ENCODE data around the gene POFUT1. TPM values are rescaled to one million over a fixed set of nuclear protein-coding genes. Genes with fewer than 3 reads are reported as not detected.
A peak's percentile ranks its signal among the peaks of the same experiment; 100 is the strongest.

POFUT1 gene
- total RNA-seq, 4 donors from 2014 or later = 13.8 to 96.1 (median 49.6) TPM

GRCh38 chr20:32206760-32207625, 687 bp upstream of the POFUT1 start:
- intact Hi-C loops (cut with DNase I; ENCODE audit: low total_unique reads) = no loop called here
- Histone ChIP-seq H3K27me3 (no peaks in the 10 kb centered on the region), H3K4me3 (peak overlapping the region; percentile 75 to 100 (median 88)), H3K27ac (peak overlapping the region; percentile 83 to 96 (median 92)), H3K9me3 (no peaks in the 10 kb centered on the region), H3K36me3 (peaks cover 0 to 3% (median 0%) of the 10 kb centered on the region in 4 donors), H3K4me1 (peaks cover 41 to 70% (median 54%) of the 10 kb centered on the region in 4 donors)
- no peak for TF ChIP-seq POLR2AphosphoS5 (IDR thresholded peaks at IDR 0.05)
- no peak for TF ChIP-seq POLR2A (IDR thresholded peaks at IDR 0.05)
- no peak for TF ChIP-seq EP300 (IDR thresholded peaks at IDR 0.05; ENCODE audit: low read depth)
- TF ChIP-seq CTCF (IDR thresholded peaks at IDR 0.05) = no peak
- WGBS, 2 donors (ENCODE audit: low coverage in 1 of 2) = 3 to 17% methylated on average over 3 to 16 of the region's 40 CpGs
- in situ Hi-C loops (cut with MboI; ENCODE audit: low pct_ligation_motif_present in 1 of 4, low pct_unique_long_range_greater_than_20kb in 1 of 4, low sequenced_read_pairs in 3 of 4) = no loop called here
- DNase-seq = no peak

GRCh38 chr20:32208499-32209154, 947 bp downstream of the POFUT1 start:
- Histone ChIP-seq H3K27me3 (no peaks in the 10 kb centered on the region), H3K4me1 (peaks cover 31 to 59% (median 49%) of the 10 kb centered on the region in 4 donors), H3K4me3 (peak overlapping the region; percentile 77 to 100 (median 91)), H3K27ac (peak overlapping the region; percentile 83 to 96 (median 92)), H3K9me3 (no peaks in the 10 kb centered on the region), H3K36me3 (peaks cover 0 to 10% (median 0%) of the 10 kb centered on the region in 4 donors)
- WGBS, 2 donors (ENCODE audit: low coverage in 1 of 2) = 52 to 77% methylated on average over 4 to 13 of the region's 13 CpGs
- no peak for TF ChIP-seq POLR2AphosphoS5 (IDR thresholded peaks at IDR 0.05)
- no peak for TF ChIP-seq CTCF (IDR thresholded peaks at IDR 0.05)
- no peak for TF ChIP-seq EP300 (IDR thresholded peaks at IDR 0.05; ENCODE audit: low read depth)
- no peak for TF ChIP-seq POLR2A (IDR thresholded peaks at IDR 0.05)
- in situ Hi-C loops (cut with MboI; ENCODE audit: low pct_ligation_motif_present in 1 of 4, low pct_unique_long_range_greater_than_20kb in 1 of 4, low sequenced_read_pairs in 3 of 4) = no loop called here
- intact Hi-C loops (cut with DNase I; ENCODE audit: low total_unique reads) = no loop called here
- DNase-seq = no peak

- DNase-seq = no peak
- Histone ChIP-seq H3K9me3 (no peaks in the 10 kb centered on the region), H3K36me3 (peaks cover 0 to 10% (median 0%) of the 10 kb centered on the region in 4 donors), H3K27ac (peak overlapping the region in 1 of 4 donors; percentile 7), H3K4me1 (peaks cover 17 to 52% (median 35%) of the 10 kb centered on the region in 4 donors), H3K27me3 (no peaks in the 10 kb centered on the region), H3K4me3 (no peak overlapping the region)
- in situ Hi-C loops (cut with MboI; ENCODE audit: low pct_ligation_motif_present in 1 of 4, low pct_unique_long_range_greater_than_20kb in 1 of 4, low sequenced_read_pairs in 3 of 4) = no loop called here
- 77 to 78% methylated on average over 8 to 9 of the region's 9 CpGs for WGBS, 2 donors (ENCODE audit: low coverage in 1 of 2)
- TF ChIP-seq CTCF (IDR thresholded peaks at IDR 0.05) (no peak), POLR2A (IDR thresholded peaks at IDR 0.05) (no peak)
- intact Hi-C loops (cut with DNase I; ENCODE audit: low total_unique reads) = no loop called here
These were observed 2.3 kb downstream of the POFUT1 start for GRCh38 chr20:32209850-32210605.

GRCh38 chr20:32213870-32214269, 6.2 kb downstream of the POFUT1 start:
- in situ Hi-C loops (cut with MboI; ENCODE audit: low pct_ligation_motif_present in 1 of 4, low pct_unique_long_range_greater_than_20kb in 1 of 4, low sequenced_read_pairs in 3 of 4) (no loop called here), intact Hi-C loops (cut with DNase I; ENCODE audit: low total_unique reads) (no loop called here)
- H3K36me3 ChIP-seq = peaks cover 0 to 10% (median 0%) of the 10 kb centered on the region in 4 donors
- TF ChIP-seq CTCF (IDR thresholded peaks at IDR 0.05) = no peak
- no peak for TF ChIP-seq POLR2AphosphoS5 (IDR thresholded peaks at IDR 0.05)
- TF ChIP-seq POLR2A (IDR thresholded peaks at IDR 0.05) = no peak
- no peak for TF ChIP-seq EP300 (IDR thresholded peaks at IDR 0.05; ENCODE audit: low read depth)
- no peak overlapping the region for H3K4me3 ChIP-seq
- no peak overlapping the region for H3K27ac ChIP-seq
- 62 to 67% methylated on average over 1 of the region's 1 CpG for WGBS, 2 donors (ENCODE audit: low coverage in 1 of 2)
- peaks cover 7 to 56% (median 32%) of the 10 kb centered on the region in 4 donors for H3K4me1 ChIP-seq
- H3K9me3 ChIP-seq = no peaks in the 10 kb centered on the region
- no peak for DNase-seq
- no peaks in the 10 kb centered on the region for H3K27me3 ChIP-seq

All from transverse colon (tissue), 4 donors.